Measurements from ENCODE around the gene CBX3.

GRCh38 chr7:26208040-26208439 lies 6.5 kb downstream of the CBX3 start:
- TF ChIP-seq CTCF (conservative IDR thresholded peaks at IDR 0.05) (no peak), EZH2 (IDR thresholded peaks at IDR 0.05; ENCODE audit: low read depth) (no peak)

Data from PC-9 (cell line).